Caco-2 (cell line): ENCODE results near the gene RERE. TPM values are rescaled to one million over a fixed set of nuclear protein-coding genes. Genes with fewer than 3 reads are reported as not detected.

Experiments used
- BruUV-seq: library from RNA; stranded (reverse); fragments of 400-500 nt; replicated peaks from 2 replicates; lab custom pipeline; 2021; lab: Mats Ljungman, UMichigan
- CTCF ChIA-PET: fragments of 300-600 bp; sonication (Branson Sonifier 250); formaldehyde crosslinking; loops from one replicate; lab custom pipeline; 2022; ENCODE audit warnings: antibody characterized with exemption; lab: Charles Lee
- POLR2A ChIA-PET: fragments of 300-600 bp; sonication (Branson Sonifier 250); formaldehyde crosslinking; loops from one replicate; lab custom pipeline; 2022; ENCODE audit warnings: antibody characterized with exemption; lab: Charles Lee
- DNase-seq, 2 experiments: peaks; one replicate each; pipeline versions ENCODE4 v3.0.0 to v3.0.0-alpha.2; 2020 to 2022
- H3K27me3 ChIP-seq: replicated peaks from 2 replicates; pipeline ENCODE4 v1.6.0; 2011; ENCODE audit warnings: low read length; ENCODE audit not compliant: control insufficient read depth, insufficient read depth
- H3K36me3 ChIP-seq: 2 replicates; pipeline ENCODE4 v1.5.1; 2011; ENCODE audit warnings: low read length; ENCODE audit not compliant: control insufficient read depth, insufficient read depth
- H3K4me1 ChIP-seq: fragments of 250-450 bp; sonication (Bioruptor Pico); 2 replicates; pipeline ENCODE4 v1.5.1; 2020; ENCODE audit warnings: mild to moderate bottlenecking
- H3K4me3 ChIP-seq: 2 replicates; pipeline ENCODE4 v1.5.1; 2011; ENCODE audit warnings: low read depth, mild to moderate bottlenecking, control low read depth, low read length
- H3K9me3 ChIP-seq: fragments of 250-450 bp; sonication (Bioruptor Pico); 2 replicates; pipeline ENCODE4 v1.5.1; 2020; ENCODE audit warnings: mild to moderate bottlenecking, moderate library complexity
- H3K27ac Mint-ChIP-seq: one replicate; pipeline ENCODE4 v1.8.0; 2022; ENCODE audit warnings: mixed read lengths; ENCODE audit not compliant: unreplicated experiment
- H3K27me3 Mint-ChIP-seq: one replicate; pipeline ENCODE4 v1.8.0; 2022; ENCODE audit warnings: mixed read lengths; ENCODE audit not compliant: insufficient read depth, unreplicated experiment
- H3K36me3 Mint-ChIP-seq: one replicate; pipeline ENCODE4 v1.8.0; 2022; ENCODE audit warnings: mild to moderate bottlenecking, mixed read lengths; ENCODE audit not compliant: insufficient read depth, unreplicated experiment
- H3K4me1 Mint-ChIP-seq: one replicate; pipeline ENCODE4 v1.8.0; 2022; ENCODE audit warnings: low read depth, mixed read lengths; ENCODE audit not compliant: unreplicated experiment
- H3K4me3 Mint-ChIP-seq: one replicate; pipeline ENCODE4 v1.8.0; 2022; ENCODE audit warnings: mild to moderate bottlenecking, moderate library complexity, mixed read lengths; ENCODE audit not compliant: unreplicated experiment
- H3K9me3 Mint-ChIP-seq: one replicate; pipeline ENCODE4 v1.8.0; 2022; ENCODE audit warnings: mixed read lengths; ENCODE audit not compliant: unreplicated experiment
- CTCF ChIP-seq, 2 experiments: fragments of 200-600 bp in 1 of 2; IDR thresholded peaks; 1 replicate in 1 of 2; 2 replicates in 1 of 2; pipeline versions ENCODE4 v1.5.1 to v1.8.0; 2011 to 2022; ENCODE audit warnings: antibody characterized with exemption in 1 of 2, control low read depth in 1 of 2, inconsistent platforms in 1 of 2, low read depth in 1 of 2, low read length in 1 of 2, mild to moderate bottlenecking in 1 of 2, moderate library complexity in 1 of 2; ENCODE audit not compliant: insufficient read depth in 1 of 2, severe bottlenecking in 1 of 2, unreplicated experiment in 1 of 2
- intact Hi-C: fragments of 100-400 bp; cut with micrococcal nuclease; formaldehyde crosslinking; loops from one replicate; pipeline ENCODE4 v1.10.0; 2022; ENCODE audit not compliant: unreplicated experiment
- total RNA-seq: library from RNA; stranded (reverse); gene quantifications from 2 replicates; pipeline ENCODE4 v1.2.3, GENCODE V29; 2022

RERE gene
- total RNA-seq, 1 experiment from 2014 or later, result 85.2 TPM

GRCh38 chr1:8533907-8534306 is 283.5 kb downstream of the RERE start:
- Mint-ChIP-seq H3K9me3 (no peaks in the 10 kb centered on the region), H3K27me3 (no peaks in the 10 kb centered on the region), H3K27ac (no peak overlapping the region), H3K4me3 (no peak overlapping the region), H3K4me1 (peaks cover 7% of the 10 kb centered on the region), H3K36me3 (peaks cover 33% of the 10 kb centered on the region)
- H3K9me3 ChIP-seq, result no peaks in the 10 kb centered on the region
- intact Hi-C loops, result no loop called here
- ChIA-PET POLR2A (interaction anchor here (0.5 kb wide), 1 partner anchor 13 kb away, joined by 3 read pairs; no protein-coding TSS in a partner anchor), CTCF (no interaction called here)
- TF ChIP-seq CTCF (IDR thresholded peaks at IDR 0.05; ENCODE audit: insufficient read depth in 1 of 2, low read depth in 1 of 2, low read length in 1 of 2, severe bottlenecking in 1 of 2, unreplicated experiment in 1 of 2), result no peak
- BruUV-seq, result no TSS peak
- no peaks in the 10 kb centered on the region; the same call in 1 of the 2 replicates for H3K36me3 ChIP-seq
- H3K4me1 ChIP-seq, result no peaks in the 10 kb centered on the region
- DNase-seq, result no peak
- no peak overlapping the region for H3K4me3 ChIP-seq
- H3K27me3 ChIP-seq, result no peaks in the 10 kb centered on the region

- Histone ChIP-seq H3K36me3 (no peaks in the 10 kb centered on the region; the same call in 1 of the 2 replicates), H3K4me3 (no peak overlapping the region), H3K27me3 (no peaks in the 10 kb centered on the region), H3K4me1 (no peaks in the 10 kb centered on the region), H3K9me3 (no peaks in the 10 kb centered on the region)
- Mint-ChIP-seq H3K27me3 (no peaks in the 10 kb centered on the region), H3K27ac (peak overlapping the region; percentile 32), H3K9me3 (no peaks in the 10 kb centered on the region), H3K4me3 (no peak overlapping the region), H3K36me3 (peaks cover 33% of the 10 kb centered on the region), H3K4me1 (peaks cover 7% of the 10 kb centered on the region)
- CTCF ChIA-PET, result no interaction called here
- POLR2A ChIA-PET, result no interaction called here
- no peak for TF ChIP-seq CTCF (IDR thresholded peaks at IDR 0.05; ENCODE audit: insufficient read depth in 1 of 2, low read depth in 1 of 2, low read length in 1 of 2, severe bottlenecking in 1 of 2, unreplicated experiment in 1 of 2)
- intact Hi-C loops, result no loop called here
- BruUV-seq, result no TSS peak
- DNase-seq, result no peak
These were observed 284.3 kb downstream of the RERE start for GRCh38 chr1:8533124-8533523.

GRCh38 chr1:8529901-8530300 is 287.5 kb downstream of the RERE start:
- Mint-ChIP-seq H3K27me3 (no peaks in the 10 kb centered on the region), H3K36me3 (peaks cover 32% of the 10 kb centered on the region), H3K4me3 (no peak overlapping the region), H3K9me3 (no peaks in the 10 kb centered on the region), H3K27ac (no peak overlapping the region), H3K4me1 (peaks cover 7% of the 10 kb centered on the region)
- no peak for DNase-seq
- intact Hi-C loops, result loop anchor here (5.0 kb wide), 1 partner anchor 108 kb away; no protein-coding TSS in a partner anchor
- Histone ChIP-seq H3K36me3 (no peaks in the 10 kb centered on the region; the same call in 1 of the 2 replicates), H3K4me1 (peaks cover 4% of the 10 kb centered on the region; the same call in 1 of the 2 replicates), H3K4me3 (no peak overlapping the region), H3K27me3 (no peaks in the 10 kb centered on the region), H3K9me3 (no peaks in the 10 kb centered on the region)
- ChIA-PET CTCF (no interaction called here), POLR2A (no interaction called here)
- BruUV-seq, result no TSS peak
- no peak for TF ChIP-seq CTCF (IDR thresholded peaks at IDR 0.05; ENCODE audit: insufficient read depth in 1 of 2, low read depth in 1 of 2, low read length in 1 of 2, severe bottlenecking in 1 of 2, unreplicated experiment in 1 of 2)
